ENCODE measurements around the gene CASP9.

The CASP9 gene

DNA sequence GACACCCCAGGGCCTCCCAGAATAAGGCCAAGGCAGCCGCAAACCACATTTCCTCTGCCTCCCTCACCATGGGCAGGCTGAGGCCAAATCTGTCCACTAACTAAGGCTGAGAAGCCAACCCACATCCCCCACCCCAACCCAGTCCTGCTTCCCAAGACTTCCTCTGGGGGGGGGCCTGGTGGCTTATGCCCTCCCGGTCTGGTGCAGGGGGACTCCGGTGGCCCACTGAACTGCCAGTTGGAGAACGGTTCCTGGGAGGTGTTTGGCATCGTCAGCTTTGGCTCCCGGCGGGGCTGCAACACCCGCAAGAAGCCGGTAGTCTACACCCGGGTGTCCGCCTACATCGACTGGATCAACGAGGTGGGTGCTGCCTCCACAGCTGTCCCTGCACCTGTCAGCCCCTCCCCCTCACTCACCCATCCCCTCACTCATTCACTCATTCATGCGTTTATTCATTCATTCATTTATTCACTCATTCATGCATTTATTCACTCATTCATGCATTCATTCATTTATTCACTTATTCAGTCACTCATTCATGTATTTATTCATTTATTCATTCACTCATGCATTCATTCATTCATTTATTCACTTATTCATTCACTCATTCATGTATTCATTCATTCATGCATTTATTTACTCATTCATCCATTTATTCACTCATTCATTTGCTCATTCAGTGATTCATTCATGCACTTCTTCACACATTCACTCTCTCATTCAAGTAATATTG is 78.5 kb downstream of the CASP9 start:
- no peak for DNase-seq (ENCODE audit: low spot score)

GRCh38 chr1:15444468-15445389 is 79.3 kb downstream of the CASP9 start:
- no peak for DNase-seq (ENCODE audit: low spot score)

GRCh38 chr1:15443281-15443680 is 80.7 kb downstream of the CASP9 start:
- no peak for DNase-seq (ENCODE audit: low spot score)

DNA sequence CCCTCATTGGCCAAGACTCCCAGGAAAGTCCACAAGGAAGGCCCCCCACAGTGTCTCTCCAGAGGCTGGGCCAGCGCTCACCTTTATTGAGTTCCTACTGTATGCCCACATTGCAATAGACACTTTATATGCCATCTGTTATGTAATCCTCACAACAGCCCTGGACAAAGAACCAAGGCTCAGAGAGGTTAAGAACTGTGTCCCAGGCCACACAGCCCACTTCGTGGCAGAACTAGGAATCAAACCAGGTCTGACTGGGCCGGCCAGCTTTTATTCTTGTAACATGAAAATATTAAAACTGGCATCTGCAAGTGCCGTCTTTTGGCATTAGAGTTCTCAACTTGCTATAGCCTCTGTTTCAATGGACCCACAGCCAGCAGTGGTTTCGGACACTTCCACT is 81.3 kb downstream of the CASP9 start:
- DNase-seq (ENCODE audit: low spot score) = no peak

GRCh38 chr1:15442119-15442518 is 81.9 kb downstream of the CASP9 start:
- no peak for DNase-seq (ENCODE audit: low spot score)
